ENCODE results near the gene DOK4.
A peak's percentile ranks its signal among the peaks of the same experiment; 100 is the strongest.
"Not testable (repeated sequence)": the region's sequence is repeated elsewhere in the genome, so short reads cannot be mapped to it uniquely, and the experiment has no call there.

DOK4 gene

GRCh38 chr16:57439947-57440346 is 46.3 kb downstream of the DOK4 start:
- DNase-seq = not testable (repeated sequence)

- no peak for DNase-seq
These were observed 50.5 kb downstream of the DOK4 start for GRCh38 chr16:57435838-57436237.

GRCh38 chr16:57434003-57434402 is 52.3 kb downstream of the DOK4 start:
- no peak for DNase-seq

GRCh38 chr16:57432989-57433388 is 53.3 kb downstream of the DOK4 start:
- no peak for DNase-seq

GRCh38 chr16:57432505-57432904 is 53.8 kb downstream of the DOK4 start:
- DNase-seq = no peak

- DNase-seq = no peak
These were observed 55.3 kb downstream of the DOK4 start for GRCh38 chr16:57430955-57431354.

GRCh38 chr16:57427824-57428223 is 58.5 kb downstream of the DOK4 start:
- no peak for DNase-seq

- no peak for DNase-seq
These were observed 59.0 kb downstream of the DOK4 start for GRCh38 chr16:57427307-57427706.

- no peak for DNase-seq
These were observed 59.9 kb downstream of the DOK4 start for GRCh38 chr16:57426356-57426755.

- DNase-seq = no peak
These were observed 61.7 kb downstream of the DOK4 start for GRCh38 chr16:57424583-57424982.

GRCh38 chr16:57423152-57423551 is 63.1 kb downstream of the DOK4 start:
- no peak for DNase-seq

GRCh38 chr16:57422026-57422944 is 64.0 kb downstream of the DOK4 start:
- DNase-seq = peak in 1 of 2 experiments; percentile 18
